ENCODE results near the gene SPATA32.

Gene SPATA32

GRCh38 chr17:45288825-45289224 lies 26.9 kb upstream of the SPATA32 start:
- ChIA-PET POLR2A (interaction anchor here (0.6 to 1.7 kb wide), 3 partner anchors 11 to 28 kb away, joined by 3 to 4 read pairs (median 3); partner anchors contain the start of gene MAP3K14), CTCF (interaction anchor here (1.0 to 6.1 kb wide), 3 partner anchors 12 to 18 kb away, joined by 3 to 37 read pairs (median 3); no protein-coding TSS in a partner anchor)
- Histone ChIP-seq H3K9me3 (ENCODE audit: control insufficient read depth, insufficient read depth, low read depth, low read length) (no peaks in the 10 kb centered on the region), H3K4me3 (ENCODE audit: low read depth, low read length) (no peak overlapping the region), H3K4me1 (ENCODE audit: control insufficient read depth, insufficient read depth, low read length) (peaks cover 9% of the 10 kb centered on the region), H3K27ac (ENCODE audit: extremely low read depth, low read depth, low read length) (no peak overlapping the region), H3K36me3 (ENCODE audit: control insufficient read depth in 2 of 2, insufficient read depth in 1 of 2, low read length in 2 of 2) (peaks cover 10 to 66% of the 10 kb centered on the region in 2 experiments; a peak in 2 of 3 replicates)
- TF ChIP-seq, protein P1, sequence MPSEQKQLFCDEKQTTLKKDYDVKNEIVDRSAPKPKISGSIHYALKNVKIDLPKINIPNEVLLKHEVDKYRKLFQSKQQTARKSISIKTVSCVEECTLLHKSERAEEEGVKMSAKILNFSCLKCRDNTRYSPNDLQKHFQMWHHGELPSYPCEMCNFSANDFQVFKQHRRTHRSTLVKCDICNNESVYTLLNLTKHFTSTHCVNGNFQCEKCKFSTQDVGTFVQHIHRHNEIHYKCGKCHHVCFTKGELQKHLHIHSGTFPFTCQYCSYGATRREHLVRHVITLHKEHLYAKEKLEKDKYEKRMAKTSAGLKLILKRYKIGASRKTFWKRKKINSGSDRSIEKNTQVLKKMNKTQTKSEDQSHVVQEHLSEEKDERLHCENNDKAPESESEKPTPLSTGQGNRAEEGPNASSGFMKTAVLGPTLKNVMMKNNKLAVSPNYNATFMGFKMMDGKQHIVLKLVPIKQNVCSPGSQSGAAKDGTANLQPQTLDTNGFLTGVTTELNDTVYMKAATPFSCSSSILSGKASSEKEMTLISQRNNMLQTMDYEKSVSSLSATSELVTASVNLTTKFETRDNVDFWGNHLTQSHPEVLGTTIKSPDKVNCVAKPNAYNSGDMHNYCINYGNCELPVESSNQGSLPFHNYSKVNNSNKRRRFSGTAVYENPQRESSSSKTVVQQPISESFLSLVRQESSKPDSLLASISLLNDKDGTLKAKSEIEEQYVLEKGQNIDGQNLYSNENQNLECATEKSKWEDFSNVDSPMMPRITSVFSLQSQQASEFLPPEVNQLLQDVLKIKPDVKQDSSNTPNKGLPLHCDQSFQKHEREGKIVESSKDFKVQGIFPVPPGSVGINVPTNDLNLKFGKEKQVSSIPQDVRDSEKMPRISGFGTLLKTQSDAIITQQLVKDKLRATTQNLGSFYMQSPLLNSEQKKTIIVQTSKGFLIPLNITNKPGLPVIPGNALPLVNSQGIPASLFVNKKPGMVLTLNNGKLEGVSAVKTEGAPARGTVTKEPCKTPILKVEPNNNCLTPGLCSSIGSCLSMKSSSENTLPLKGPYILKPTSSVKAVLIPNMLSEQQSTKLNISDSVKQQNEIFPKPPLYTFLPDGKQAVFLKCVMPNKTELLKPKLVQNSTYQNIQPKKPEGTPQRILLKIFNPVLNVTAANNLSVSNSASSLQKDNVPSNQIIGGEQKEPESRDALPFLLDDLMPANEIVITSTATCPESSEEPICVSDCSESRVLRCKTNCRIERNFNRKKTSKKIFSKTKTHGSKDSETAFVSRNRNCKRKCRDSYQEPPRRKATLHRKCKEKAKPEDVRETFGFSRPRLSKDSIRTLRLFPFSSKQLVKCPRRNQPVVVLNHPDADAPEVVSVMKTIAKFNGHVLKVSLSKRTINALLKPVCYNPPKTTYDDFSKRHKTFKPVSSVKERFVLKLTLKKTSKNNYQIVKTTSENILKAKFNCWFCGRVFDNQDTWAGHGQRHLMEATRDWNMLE (tag by site-specific recombination; conservative IDR thresholded peaks at IDR 0.05; ENCODE audit: low read depth): no peak
- no peak for TF ChIP-seq ZNF626 (tag by site-specific recombination; IDR thresholded peaks at IDR 0.05)
- no peak for TF ChIP-seq ZNF768 (tag by site-specific recombination; IDR thresholded peaks at IDR 0.05)
- no peak for TF ChIP-seq ZNF544 (tag by site-specific recombination; IDR thresholded peaks at IDR 0.05)
- TF ChIP-seq ZNF132 (tag by site-specific recombination; IDR thresholded peaks at IDR 0.05; ENCODE audit: borderline replicate concordance): no peak
- no peak for TF ChIP-seq ZNF658 (tag by site-specific recombination; IDR thresholded peaks at IDR 0.05)
- TF ChIP-seq ZNF654 (tag by site-specific recombination; IDR thresholded peaks at IDR 0.05; ENCODE audit: low read depth): no peak
- TF ChIP-seq, protein P2, sequence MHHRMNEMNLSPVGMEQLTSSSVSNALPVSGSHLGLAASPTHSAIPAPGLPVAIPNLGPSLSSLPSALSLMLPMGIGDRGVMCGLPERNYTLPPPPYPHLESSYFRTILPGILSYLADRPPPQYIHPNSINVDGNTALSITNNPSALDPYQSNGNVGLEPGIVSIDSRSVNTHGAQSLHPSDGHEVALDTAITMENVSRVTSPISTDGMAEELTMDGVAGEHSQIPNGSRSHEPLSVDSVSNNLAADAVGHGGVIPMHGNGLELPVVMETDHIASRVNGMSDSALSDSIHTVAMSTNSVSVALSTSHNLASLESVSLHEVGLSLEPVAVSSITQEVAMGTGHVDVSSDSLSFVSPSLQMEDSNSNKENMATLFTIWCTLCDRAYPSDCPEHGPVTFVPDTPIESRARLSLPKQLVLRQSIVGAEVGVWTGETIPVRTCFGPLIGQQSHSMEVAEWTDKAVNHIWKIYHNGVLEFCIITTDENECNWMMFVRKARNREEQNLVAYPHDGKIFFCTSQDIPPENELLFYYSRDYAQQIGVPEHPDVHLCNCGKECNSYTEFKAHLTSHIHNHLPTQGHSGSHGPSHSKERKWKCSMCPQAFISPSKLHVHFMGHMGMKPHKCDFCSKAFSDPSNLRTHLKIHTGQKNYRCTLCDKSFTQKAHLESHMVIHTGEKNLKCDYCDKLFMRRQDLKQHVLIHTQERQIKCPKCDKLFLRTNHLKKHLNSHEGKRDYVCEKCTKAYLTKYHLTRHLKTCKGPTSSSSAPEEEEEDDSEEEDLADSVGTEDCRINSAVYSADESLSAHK (tag by site-specific recombination; IDR thresholded peaks at IDR 0.05): no peak
- TF ChIP-seq ZNF426 (tag by site-specific recombination; IDR thresholded peaks at IDR 0.05): no peak
- TF ChIP-seq, protein P3, sequence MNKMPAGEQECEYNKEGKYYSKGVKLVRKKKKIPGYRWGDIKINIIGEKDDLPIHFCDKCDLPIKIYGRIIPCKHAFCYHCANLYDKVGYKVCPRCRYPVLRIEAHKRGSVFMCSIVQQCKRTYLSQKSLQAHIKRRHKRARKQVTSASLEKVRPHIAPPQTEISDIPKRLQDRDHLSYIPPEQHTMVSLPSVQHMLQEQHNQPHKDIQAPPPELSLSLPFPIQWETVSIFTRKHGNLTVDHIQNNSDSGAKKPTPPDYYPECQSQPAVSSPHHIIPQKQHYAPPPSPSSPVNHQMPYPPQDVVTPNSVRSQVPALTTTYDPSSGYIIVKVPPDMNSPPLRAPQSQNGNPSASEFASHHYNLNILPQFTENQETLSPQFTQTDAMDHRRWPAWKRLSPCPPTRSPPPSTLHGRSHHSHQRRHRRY (tag by site-specific recombination; IDR thresholded peaks at IDR 0.05): no peak
- no peak for TF ChIP-seq SP3 (tag by site-specific recombination; IDR thresholded peaks at IDR 0.05)
- TF ChIP-seq ZNF433 (tag by site-specific recombination; IDR thresholded peaks at IDR 0.05; ENCODE audit: low read depth): no peak
- TF ChIP-seq ZNF664 (tag by site-specific recombination; IDR thresholded peaks at IDR 0.05): no peak
- TF ChIP-seq, protein P4, sequence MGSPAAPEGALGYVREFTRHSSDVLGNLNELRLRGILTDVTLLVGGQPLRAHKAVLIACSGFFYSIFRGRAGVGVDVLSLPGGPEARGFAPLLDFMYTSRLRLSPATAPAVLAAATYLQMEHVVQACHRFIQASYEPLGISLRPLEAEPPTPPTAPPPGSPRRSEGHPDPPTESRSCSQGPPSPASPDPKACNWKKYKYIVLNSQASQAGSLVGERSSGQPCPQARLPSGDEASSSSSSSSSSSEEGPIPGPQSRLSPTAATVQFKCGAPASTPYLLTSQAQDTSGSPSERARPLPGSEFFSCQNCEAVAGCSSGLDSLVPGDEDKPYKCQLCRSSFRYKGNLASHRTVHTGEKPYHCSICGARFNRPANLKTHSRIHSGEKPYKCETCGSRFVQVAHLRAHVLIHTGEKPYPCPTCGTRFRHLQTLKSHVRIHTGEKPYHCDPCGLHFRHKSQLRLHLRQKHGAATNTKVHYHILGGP (tag by site-specific recombination; IDR thresholded peaks at IDR 0.05): no peak
- TF ChIP-seq TRIM28 (IDR thresholded peaks at IDR 0.05; ENCODE audit: borderline replicate concordance, low read length): no peak
- no peak for TF ChIP-seq YY1 (tag by site-specific recombination; IDR thresholded peaks at IDR 0.05)

Measured in HEK293 (cell line).